D721Med (cell line): Measurements from ENCODE around the gene CCDC87.
"Not testable (repeated sequence)": the region's sequence is repeated elsewhere in the genome, so short reads cannot be mapped to it uniquely, and the experiment has no call there.

Experiments used
- DNase-seq: peaks from one replicate; pipeline ENCODE4 v3.0.0; 2011; ENCODE audit warnings: low spot score; ENCODE audit not compliant: insufficient read length
- FAIRE-seq: peaks from 2 replicates; lab custom pipeline; 2011; peaks lifted over from hg19 to GRCh38; lab: Jason Lieb, UNC
- TF ChIP-seq, protein P1 (sequence below): IDR thresholded peaks from 2 replicates; pipeline ENCODE4 v1.5.1; 2012; ENCODE audit warnings: mild to moderate bottlenecking, control low read depth; ENCODE audit not compliant: insufficient read depth; ENCODE audit errors: missing control alignments

The CCDC87 gene

DNA sequence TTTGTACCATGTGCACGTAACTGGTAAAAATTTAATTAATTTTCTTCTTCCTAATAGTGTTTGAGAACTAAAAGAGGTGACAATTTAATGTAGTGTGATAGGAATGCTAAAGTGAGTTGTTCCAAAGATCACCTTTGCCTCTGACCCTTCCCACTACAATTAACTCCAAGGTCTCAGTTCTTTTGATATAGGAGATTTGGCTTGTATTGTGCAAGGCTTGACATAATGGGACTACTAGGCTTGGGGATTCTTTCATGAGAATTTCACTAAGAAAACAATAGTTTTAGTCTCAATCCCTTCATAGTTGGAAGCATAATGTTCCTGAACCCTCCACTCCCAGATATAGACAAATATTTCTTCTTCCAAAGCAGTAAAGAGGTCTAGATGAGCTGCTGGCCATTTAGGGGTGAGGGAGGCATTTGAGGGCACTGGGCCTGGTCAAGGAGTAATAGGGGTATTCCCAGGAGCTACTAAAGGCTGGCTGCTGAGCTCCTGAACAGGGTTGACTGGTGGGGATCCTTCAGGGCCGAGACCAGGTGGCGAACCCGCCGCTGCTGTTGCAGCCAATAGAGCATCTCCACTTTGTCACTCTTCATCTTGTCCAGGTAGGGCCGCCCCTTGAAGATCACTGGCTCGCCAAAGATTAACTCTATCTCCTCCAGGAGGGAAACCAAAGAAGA, 2.7 kb downstream of the CCDC87 start:
- TF ChIP-seq, protein P1, sequence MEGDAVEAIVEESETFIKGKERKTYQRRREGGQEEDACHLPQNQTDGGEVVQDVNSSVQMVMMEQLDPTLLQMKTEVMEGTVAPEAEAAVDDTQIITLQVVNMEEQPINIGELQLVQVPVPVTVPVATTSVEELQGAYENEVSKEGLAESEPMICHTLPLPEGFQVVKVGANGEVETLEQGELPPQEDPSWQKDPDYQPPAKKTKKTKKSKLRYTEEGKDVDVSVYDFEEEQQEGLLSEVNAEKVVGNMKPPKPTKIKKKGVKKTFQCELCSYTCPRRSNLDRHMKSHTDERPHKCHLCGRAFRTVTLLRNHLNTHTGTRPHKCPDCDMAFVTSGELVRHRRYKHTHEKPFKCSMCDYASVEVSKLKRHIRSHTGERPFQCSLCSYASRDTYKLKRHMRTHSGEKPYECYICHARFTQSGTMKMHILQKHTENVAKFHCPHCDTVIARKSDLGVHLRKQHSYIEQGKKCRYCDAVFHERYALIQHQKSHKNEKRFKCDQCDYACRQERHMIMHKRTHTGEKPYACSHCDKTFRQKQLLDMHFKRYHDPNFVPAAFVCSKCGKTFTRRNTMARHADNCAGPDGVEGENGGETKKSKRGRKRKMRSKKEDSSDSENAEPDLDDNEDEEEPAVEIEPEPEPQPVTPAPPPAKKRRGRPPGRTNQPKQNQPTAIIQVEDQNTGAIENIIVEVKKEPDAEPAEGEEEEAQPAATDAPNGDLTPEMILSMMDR = no peak
- FAIRE-seq = no peak
- no peak for DNase-seq

DNA sequence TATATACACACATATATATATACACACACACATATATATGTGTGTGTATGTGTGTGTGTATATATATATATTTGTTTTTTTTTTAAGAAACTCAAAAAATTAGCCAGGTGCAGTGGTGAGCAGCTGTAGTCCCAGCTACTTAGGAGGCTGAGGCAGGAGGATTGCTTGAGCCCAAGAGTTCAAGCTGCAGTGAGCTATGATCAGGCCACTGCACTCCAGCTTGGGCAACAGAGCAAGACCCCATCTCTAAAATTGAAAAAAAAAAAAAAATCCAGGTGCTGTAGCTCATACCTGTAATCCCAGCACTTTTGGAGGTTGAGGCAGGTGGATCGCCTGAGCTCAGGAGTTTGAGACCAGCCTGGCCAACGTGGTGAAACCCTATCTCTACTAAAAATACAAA, 3.5 kb downstream of the CCDC87 start:
- not testable (repeated sequence) for FAIRE-seq, DNase-seq

DNA sequence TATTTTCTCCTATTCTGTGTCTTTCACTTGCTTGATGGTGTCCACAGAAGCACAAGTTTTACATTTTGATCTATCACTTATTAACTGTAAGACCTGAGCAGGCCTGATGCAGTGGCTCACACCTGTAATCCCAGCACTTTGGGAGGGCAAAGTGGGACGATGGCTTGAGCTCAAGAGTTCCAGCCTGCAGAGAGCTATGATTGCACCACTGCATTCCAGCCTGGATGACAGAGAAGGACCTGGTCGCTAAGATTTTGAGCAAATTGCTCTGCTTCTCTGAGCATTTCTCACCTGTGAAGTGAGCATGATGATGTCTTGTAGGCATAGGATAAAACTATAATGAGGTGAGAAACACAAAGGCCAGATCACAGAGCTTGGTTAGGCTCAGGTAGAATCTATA, 6.7 kb downstream of the CCDC87 start:
- TF ChIP-seq, protein P1 = no peak
- FAIRE-seq (no peak), DNase-seq (no peak)

DNA sequence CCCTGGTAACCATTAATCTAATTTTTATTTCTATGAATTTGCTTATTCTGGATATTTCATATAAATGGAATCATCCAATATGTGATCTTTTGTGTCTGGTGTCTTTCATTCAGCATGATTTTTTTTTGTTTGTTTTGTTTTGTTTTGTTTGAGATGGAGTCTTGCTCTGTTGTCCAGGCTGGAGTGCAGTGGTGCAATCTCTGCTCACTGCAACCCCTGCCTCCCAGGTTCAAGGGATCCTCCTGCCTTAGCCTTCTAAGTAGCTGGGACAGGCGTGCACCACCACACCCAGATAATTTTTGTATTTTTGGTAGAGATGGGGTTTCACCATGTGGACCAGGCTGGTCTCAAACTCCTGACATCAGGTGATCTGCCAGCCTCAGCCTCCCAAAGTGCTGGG, 7.4 kb downstream of the CCDC87 start:
- not testable (repeated sequence) for FAIRE-seq, DNase-seq

DNA sequence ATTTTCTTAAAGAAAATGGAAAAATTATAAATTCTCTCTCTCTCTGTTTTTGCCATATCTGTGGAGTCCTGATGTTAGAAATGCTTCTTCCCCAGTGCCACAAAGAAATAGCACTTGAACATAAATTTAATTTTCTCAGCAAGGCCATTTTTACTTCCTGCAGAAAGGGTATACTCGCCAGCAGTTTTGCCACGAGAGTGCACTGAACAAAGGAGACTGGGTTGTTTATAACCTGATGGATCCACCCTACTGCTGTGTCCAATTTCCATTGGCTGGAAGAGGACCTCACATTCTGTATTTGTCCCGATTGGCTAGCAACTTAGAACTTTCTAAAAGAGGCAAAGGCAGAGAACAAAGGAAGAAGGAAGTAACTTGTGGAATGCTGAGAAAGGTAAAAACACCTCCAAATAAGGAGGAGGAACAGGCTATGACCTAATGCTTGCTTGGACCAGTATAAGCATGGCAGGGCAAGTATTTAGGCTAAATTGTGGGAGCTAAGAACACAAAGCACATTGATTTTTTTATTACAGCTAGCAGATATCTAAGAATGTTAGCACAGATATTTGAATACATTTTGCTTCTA, 10.2 kb downstream of the CCDC87 start:
- not testable (repeated sequence) for DNase-seq, FAIRE-seq

DNA sequence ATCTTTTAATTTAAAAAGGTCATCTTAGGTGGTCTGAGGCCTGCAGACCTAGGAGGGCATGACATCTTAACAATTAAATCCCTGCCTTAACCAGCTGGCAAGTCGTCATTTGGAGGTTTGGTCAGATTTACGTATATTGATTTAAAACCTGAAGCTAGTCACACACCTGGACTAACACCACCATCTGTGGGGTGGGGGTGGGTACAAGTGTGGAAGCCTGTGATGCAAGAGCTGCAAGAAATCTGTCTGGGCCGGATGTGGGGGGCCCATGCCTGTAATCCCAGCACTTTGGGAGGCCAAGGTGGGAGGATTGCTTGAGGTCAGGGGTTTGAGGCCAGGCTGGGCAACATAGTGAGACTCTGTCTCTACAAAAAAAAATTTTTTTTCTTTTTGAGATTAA, 11.6 kb downstream of the CCDC87 start:
- TF ChIP-seq, protein P1 = no peak
- FAIRE-seq (no peak), DNase-seq (no peak)

DNA sequence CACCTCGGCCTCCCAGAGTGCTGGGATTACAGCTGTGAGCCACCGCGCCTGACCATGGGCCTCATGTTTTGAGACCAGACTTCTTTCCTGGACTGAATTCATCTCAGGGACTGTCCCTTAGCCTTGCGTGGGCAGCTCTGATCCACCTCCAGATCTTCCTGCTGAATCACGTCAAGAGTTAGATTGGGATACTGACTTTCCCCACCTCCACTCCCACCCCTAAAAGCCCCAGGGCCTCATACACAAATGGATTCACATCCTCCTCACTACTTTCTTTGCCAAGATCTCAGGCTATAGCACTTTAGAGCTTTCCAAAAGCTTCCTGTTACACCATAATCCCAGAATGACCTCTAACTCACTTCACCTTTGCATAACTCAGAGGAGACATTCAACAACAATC, 12.1 kb downstream of the CCDC87 start:
- TF ChIP-seq, protein P1 = no peak
- no peak for FAIRE-seq
- DNase-seq = no peak

DNA sequence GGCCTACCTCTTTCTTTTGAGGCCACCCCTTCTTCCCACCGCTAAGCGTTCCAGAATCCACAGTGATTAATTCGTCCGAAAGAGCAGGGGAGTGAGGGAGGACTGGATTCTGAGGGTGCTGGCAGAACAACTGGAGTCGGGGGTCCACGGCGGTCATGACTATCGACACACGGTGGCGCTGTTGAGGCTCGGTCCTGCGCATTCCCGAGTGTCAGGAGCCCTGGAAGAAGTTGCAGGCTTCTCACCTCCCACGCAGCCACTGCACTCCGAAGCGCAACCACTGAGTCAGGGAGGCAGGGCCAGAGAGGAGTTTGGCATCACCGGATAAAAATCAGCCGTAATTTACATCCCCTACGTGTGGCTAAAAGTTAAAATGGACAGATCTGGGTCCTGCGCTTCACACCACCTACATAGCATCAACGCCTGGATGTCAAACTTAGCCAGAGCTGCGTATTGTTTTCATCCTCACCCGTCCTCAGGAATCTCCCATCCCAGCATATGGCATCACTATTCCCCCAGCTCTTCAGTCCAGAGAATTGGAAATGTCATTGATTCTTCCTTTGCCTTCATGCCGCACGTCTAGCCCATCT, 13.8 kb downstream of the CCDC87 start:
- peak; percentile 92 for DNase-seq
- TF ChIP-seq, protein P1 = peak; percentile 84
- FAIRE-seq = no peak
